Mesenchymal stem cell (in vitro differentiated cells and primary cell): Measurements from ENCODE around the gene MYOCD.

ENCODE experiments used
- DNase-seq: peaks from one replicate; pipeline ENCODE4 v3.0.0-alpha.2; 2013
- H2AFZ ChIP-seq: one replicate; pipeline ENCODE4 v1.6.1; 2013; ENCODE audit warnings: low read depth, mild to moderate bottlenecking, control low read depth, inconsistent platforms, low read length, moderate library complexity
- H2AK5ac ChIP-seq: 2 replicates; pipeline ENCODE4 v1.6.1; 2013; ENCODE audit warnings: low read length, moderate library complexity, mild to moderate bottlenecking, inconsistent platforms; ENCODE audit not compliant: severe bottlenecking
- H2BK120ac ChIP-seq: one replicate; pipeline ENCODE4 v1.6.1; 2013; ENCODE audit warnings: low read depth, mild to moderate bottlenecking, inconsistent platforms, low read length, moderate library complexity
- H2BK12ac ChIP-seq, 2 experiments: one replicate each; pipeline ENCODE4 v1.6.1; 2013; ENCODE audit warnings: inconsistent platforms in 2 of 2, low read length in 2 of 2, mild to moderate bottlenecking in 2 of 2, moderate library complexity in 2 of 2, control low read depth in 1 of 2
- H2BK15ac ChIP-seq: one replicate; pipeline ENCODE4 v1.6.1; 2013; ENCODE audit warnings: mild to moderate bottlenecking, low read depth, inconsistent platforms; ENCODE audit not compliant: poor library complexity, severe bottlenecking
- H2BK5ac ChIP-seq: 2 replicates; pipeline ENCODE4 v1.6.1; 2013; ENCODE audit warnings: low read depth, mild to moderate bottlenecking, low read length, control low read depth, inconsistent platforms; ENCODE audit not compliant: poor library complexity, severe bottlenecking
- H3K14ac ChIP-seq, 2 experiments: one replicate each; pipeline ENCODE4 v1.6.1; 2013; ENCODE audit warnings: inconsistent platforms in 2 of 2, low read length in 2 of 2, control low read depth in 1 of 2, mild to moderate bottlenecking in 1 of 2, moderate library complexity in 1 of 2
- H3K18ac ChIP-seq, 2 experiments: one replicate each; pipeline ENCODE4 v1.6.1; 2013; ENCODE audit warnings: inconsistent platforms in 2 of 2, low read length in 2 of 2, control low read depth in 1 of 2, low read depth in 1 of 2, mild to moderate bottlenecking in 1 of 2
- H3K23ac ChIP-seq, 2 experiments: one replicate each; pipeline ENCODE4 v1.6.1; 2013; ENCODE audit warnings: inconsistent platforms in 2 of 2, low read length in 2 of 2, mild to moderate bottlenecking in 2 of 2, moderate library complexity in 2 of 2, control low read depth in 1 of 2
- H3K27ac ChIP-seq: 2 replicates; pipeline ENCODE4 v1.5.1; 2013; ENCODE audit warnings: mild to moderate bottlenecking, moderate library complexity, low read length, control low read depth, inconsistent platforms; ENCODE audit not compliant: poor library complexity, severe bottlenecking
- H3K27me3 ChIP-seq, 2 experiments: 2 replicates each; pipeline versions ENCODE4 v1.6.1 to v1.7.0; 2013; ENCODE audit warnings: low read length in 2 of 2, mild to moderate bottlenecking in 2 of 2, moderate library complexity in 2 of 2, control low read depth in 1 of 2, inconsistent platforms in 1 of 2; ENCODE audit not compliant: control insufficient read depth in 1 of 2, insufficient read depth in 1 of 2
- H3K36me3 ChIP-seq, 2 experiments: 2 replicates each; pipeline versions ENCODE4 v1.6.1 to v1.7.0; 2013; ENCODE audit warnings: low read length in 2 of 2, control low read depth in 1 of 2, inconsistent platforms in 1 of 2, low read depth in 1 of 2, mild to moderate bottlenecking in 1 of 2; ENCODE audit not compliant: insufficient read depth in 2 of 2, control insufficient read depth in 1 of 2
- H3K4ac ChIP-seq, 2 experiments: one replicate each; pipeline ENCODE4 v1.6.1; 2013; ENCODE audit warnings: inconsistent platforms in 2 of 2, low read length in 2 of 2, mild to moderate bottlenecking in 2 of 2, moderate library complexity in 2 of 2, control low read depth in 1 of 2, low read depth in 1 of 2
- H3K4me1 ChIP-seq: 2 replicates; pipeline ENCODE4 v1.6.1; 2013; ENCODE audit warnings: low read depth, low read length, control low read depth; ENCODE audit not compliant: control insufficient read depth, insufficient read depth
- H3K4me2 ChIP-seq: 2 replicates; pipeline ENCODE4 v1.6.1; 2013; ENCODE audit warnings: low read length, mild to moderate bottlenecking, inconsistent platforms; ENCODE audit not compliant: poor library complexity, severe bottlenecking
- H3K4me3 ChIP-seq, 2 experiments: 2 replicates each; pipeline versions ENCODE4 v1.5.1 to v1.7.0; 2013; ENCODE audit warnings: low read length in 2 of 2, mild to moderate bottlenecking in 2 of 2, control low read depth in 1 of 2, low read depth in 1 of 2; ENCODE audit not compliant: insufficient read depth in 1 of 2
- H3K79me1 ChIP-seq: replicated peaks from 2 replicates; pipeline ENCODE4 v1.6.1; 2013; ENCODE audit warnings: mild to moderate bottlenecking, control low read depth, low read length, inconsistent platforms; ENCODE audit not compliant: poor library complexity, severe bottlenecking
- H3K9ac ChIP-seq: 2 replicates; pipeline ENCODE4 v1.7.0; 2013; ENCODE audit warnings: mild to moderate bottlenecking, low read length, moderate library complexity
- H3K9me3 ChIP-seq: 2 replicates; pipeline ENCODE4 v1.7.0; 2013; ENCODE audit warnings: mild to moderate bottlenecking, low read length; ENCODE audit not compliant: control insufficient read depth
- H4K8ac ChIP-seq: one replicate; pipeline ENCODE4 v1.6.1; 2013; ENCODE audit warnings: inconsistent platforms, mild to moderate bottlenecking, low read length, moderate library complexity
- H4K91ac ChIP-seq: one replicate; pipeline ENCODE4 v1.6.1; 2013; ENCODE audit warnings: mild to moderate bottlenecking, low read length, inconsistent platforms
- WGBS: methylation state at CpG from one replicate; pipeline ENCODE4 v1.1.7; 2013; ENCODE audit warnings: mixed read lengths; 5-methylcytosine and 5-hydroxymethylcytosine counted together

Gene MYOCD

GRCh38 chr17:12732366-12732765, 66.7 kb downstream of the MYOCD start:
- Histone ChIP-seq H2BK5ac (no peak overlapping the region), H2BK15ac (no peak overlapping the region), H3K9ac (no peak overlapping the region), H2BK12ac (no peak overlapping the region), H4K8ac (no peak overlapping the region), H3K79me1 (no peaks in the 10 kb centered on the region), H3K4me1 (peaks cover 5% of the 10 kb centered on the region), H3K9me3 (no peaks in the 10 kb centered on the region), H2BK120ac (no peak overlapping the region), H3K18ac (peak overlapping the region in 1 of 2 experiments; percentile 15), H3K14ac (no peak overlapping the region), H3K27ac (no peak overlapping the region), H3K36me3 (no peaks in the 10 kb centered on the region), H2AFZ (no peak overlapping the region), H4K91ac (no peak overlapping the region), H3K4ac (no peak overlapping the region), H3K27me3 (peaks cover 0 to 8% of the 10 kb centered on the region in 2 experiments), H3K4me3 (no peak overlapping the region), H3K4me2 (no peak overlapping the region), H2AK5ac (no peak overlapping the region), H3K23ac (no peak overlapping the region)
- WGBS = 67% methylated on average over 8 of the region's 8 CpGs
- no peak for DNase-seq

- DNase-seq = no peak
- H3K27ac ChIP-seq = no peak overlapping the region
- WGBS = 63% methylated on average over 7 of the region's 7 CpGs
These were observed 69.2 kb downstream of the MYOCD start for GRCh38 chr17:12734926-12735325.

GRCh38 chr17:12735517-12735916, 69.8 kb downstream of the MYOCD start:
- peaks cover 0 to 25% of the 10 kb centered on the region in 2 experiments for H3K27me3 ChIP-seq
- no peak overlapping the region for H3K18ac ChIP-seq
- WGBS = 90% methylated on average over 8 of the region's 8 CpGs

More at GRCh38 chr17:12734926-12735325, 69.2 kb downstream of the MYOCD start:
- H2BK5ac ChIP-seq = no peak overlapping the region
- H4K91ac ChIP-seq = no peak overlapping the region
- H3K4ac ChIP-seq = no peak overlapping the region
- H2AK5ac ChIP-seq = no peak overlapping the region
- H3K4me1 ChIP-seq = peaks cover 4% of the 10 kb centered on the region
- no peak overlapping the region for H2BK12ac ChIP-seq
- H3K36me3 ChIP-seq = no peaks in the 10 kb centered on the region
- H3K9me3 ChIP-seq = no peaks in the 10 kb centered on the region
- H3K23ac ChIP-seq = no peak overlapping the region
- no peak overlapping the region for H3K9ac ChIP-seq
- H3K14ac ChIP-seq = no peak overlapping the region
- no peak overlapping the region for H3K4me2 ChIP-seq
- no peak overlapping the region for H3K4me3 ChIP-seq
- no peak overlapping the region for H2BK120ac ChIP-seq
- no peak overlapping the region for H2BK15ac ChIP-seq
- H2AFZ ChIP-seq = peak overlapping the region; percentile 24
- no peak overlapping the region for H4K8ac ChIP-seq
- H3K27me3 ChIP-seq = peaks cover 0 to 25% of the 10 kb centered on the region in 2 experiments
- no peaks in the 10 kb centered on the region for H3K79me1 ChIP-seq
- no peak overlapping the region for H3K18ac ChIP-seq

GRCh38 chr17:12736526-12736925, 70.8 kb downstream of the MYOCD start:
- Histone ChIP-seq H3K9me3 (no peaks in the 10 kb centered on the region), H4K91ac (no peak overlapping the region), H3K4me1 (no peaks in the 10 kb centered on the region), H3K4ac (no peak overlapping the region), H3K18ac (no peak overlapping the region), H3K79me1 (no peaks in the 10 kb centered on the region), H3K9ac (no peak overlapping the region), H4K8ac (no peak overlapping the region), H3K4me3 (no peak overlapping the region), H3K27me3 (peaks cover 0 to 25% of the 10 kb centered on the region in 2 experiments), H2BK15ac (no peak overlapping the region), H2BK120ac (no peak overlapping the region), H3K36me3 (no peaks in the 10 kb centered on the region), H2AFZ (no peak overlapping the region), H3K23ac (no peak overlapping the region), H2BK5ac (no peak overlapping the region), H3K4me2 (no peak overlapping the region), H2AK5ac (no peak overlapping the region), H3K27ac (no peak overlapping the region), H3K14ac (no peak overlapping the region), H2BK12ac (no peak overlapping the region)
- WGBS = 78% methylated on average over 3 of the region's 4 CpGs
- no peak for DNase-seq

More at GRCh38 chr17:12735517-12735916, 69.8 kb downstream of the MYOCD start:
- Histone ChIP-seq H3K4me1 (peaks cover 4% of the 10 kb centered on the region), H3K9ac (no peak overlapping the region), H2BK12ac (no peak overlapping the region), H3K27ac (no peak overlapping the region), H3K4me3 (no peak overlapping the region), H3K14ac (no peak overlapping the region), H2BK120ac (no peak overlapping the region), H2BK15ac (no peak overlapping the region), H3K36me3 (no peaks in the 10 kb centered on the region), H2AK5ac (no peak overlapping the region), H4K91ac (no peak overlapping the region), H3K79me1 (no peaks in the 10 kb centered on the region), H3K9me3 (no peaks in the 10 kb centered on the region), H3K4ac (no peak overlapping the region), H4K8ac (no peak overlapping the region), H2AFZ (no peak overlapping the region), H3K4me2 (no peak overlapping the region), H3K23ac (no peak overlapping the region), H2BK5ac (no peak overlapping the region)
- DNase-seq = no peak
